Right lung (tissue), 5 donors: ENCODE data around the gene CELF2. TPM values are rescaled to one million over a fixed set of nuclear protein-coding genes. Genes with fewer than 3 reads are reported as not detected.
"Not testable (repeated sequence)": the region's sequence is repeated elsewhere in the genome, so short reads cannot be mapped to it uniquely, and the experiment has no call there.

ENCODE experiments used
- DNase-seq, 2 donors: peaks; one replicate each; pipeline ENCODE4 v3.0.0-alpha.2; 2013
- polyA plus RNA-seq, 5 donors: library from polyadenylated mRNA; unstranded; fragments of 120-200 nt; gene quantifications; one replicate each; pipeline versions ENCODE4 v1.2.1 to v1.2.3, GENCODE V29; 2013; ENCODE audit warnings: inconsistent platforms in 1 of 5, low replicate concordance in 1 of 5; ENCODE audit not compliant: insufficient read length in 5 of 5, insufficient read depth in 1 of 5

The CELF2 gene
- polyA plus RNA-seq, 5 donors, result 40.6 to 73.4 (median 59.8) TPM

DNA sequence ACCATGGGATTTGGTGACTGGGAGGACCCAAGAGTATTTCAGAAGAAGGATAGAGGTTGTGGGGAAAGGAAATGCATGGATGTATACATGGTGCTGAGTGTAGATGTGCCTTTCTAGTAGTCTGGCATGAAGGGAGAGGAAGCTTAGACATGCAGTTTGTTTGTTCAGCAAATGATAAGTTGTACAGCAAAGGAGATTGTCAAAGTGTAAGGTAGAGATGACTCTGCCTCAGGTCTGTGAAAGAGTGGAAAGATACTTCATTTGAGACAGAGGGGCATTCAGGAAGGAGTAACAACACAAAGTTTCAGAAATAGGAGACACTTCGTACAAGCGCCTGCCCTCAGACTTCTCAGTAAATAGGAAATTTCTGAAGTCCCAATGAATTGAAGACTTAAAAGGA, 152.3 kb downstream of the CELF2 start:
- DNase-seq, result no peak

DNA sequence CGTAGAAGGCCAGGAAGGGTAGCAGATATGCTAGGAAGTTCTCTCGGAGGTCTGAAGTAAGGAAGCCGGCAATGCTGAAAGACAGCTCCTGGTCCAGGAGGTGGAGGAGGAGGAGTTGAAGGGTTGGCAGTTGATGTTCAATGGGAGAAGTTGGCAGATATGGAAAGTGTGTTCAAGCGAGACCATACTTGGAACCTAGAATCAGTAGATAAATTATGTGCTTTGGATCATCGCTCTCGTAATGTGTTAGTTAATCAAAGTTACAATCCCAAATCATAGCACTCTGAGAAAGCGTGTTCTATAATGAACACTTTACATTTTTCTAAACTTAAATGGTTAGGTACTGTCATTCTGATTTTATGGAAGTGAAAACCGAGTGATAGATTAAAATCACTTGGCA, 152.9 kb downstream of the CELF2 start:
- DNase-seq, result no peak

DNA sequence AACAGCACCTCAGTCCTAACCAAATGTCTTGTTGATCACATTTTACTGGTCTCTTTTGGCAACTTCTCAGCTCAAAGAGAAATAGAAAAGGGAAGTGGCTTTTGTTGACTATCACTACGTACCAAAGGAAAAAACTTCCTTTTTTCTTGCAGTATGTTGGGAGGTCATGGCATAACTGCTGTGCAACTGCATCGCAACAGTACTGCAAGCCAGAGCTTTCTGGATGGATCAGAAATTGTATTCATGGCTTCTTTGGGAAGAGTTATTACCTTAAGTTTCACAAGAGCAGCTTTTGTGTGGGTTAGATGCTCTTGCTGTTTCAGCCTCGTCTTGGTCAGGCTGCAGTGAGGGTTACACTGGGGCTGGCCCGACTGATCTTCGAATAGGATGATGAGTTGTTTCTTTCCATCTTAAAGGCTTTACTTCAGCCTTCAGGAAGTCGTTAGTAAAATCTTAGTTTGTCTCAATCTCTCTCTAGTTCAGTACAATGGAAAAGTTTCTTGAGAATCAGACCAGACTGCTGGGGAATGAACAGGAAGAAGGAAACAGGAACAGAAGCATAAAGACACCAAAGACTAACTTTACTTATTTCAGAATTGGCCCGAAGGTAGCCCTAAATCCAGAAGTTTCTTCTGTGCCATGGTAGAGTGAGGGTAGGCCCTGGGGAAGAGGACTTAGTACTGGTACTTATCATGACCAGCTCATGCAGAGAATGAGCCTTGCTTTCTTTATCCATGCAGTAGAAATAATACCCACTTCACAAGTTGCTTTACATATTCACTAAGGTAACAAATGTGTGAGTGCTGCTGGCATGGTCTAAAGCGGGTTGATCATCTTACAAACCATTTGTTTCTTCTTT, 153.6 kb downstream of the CELF2 start:
- no peak for DNase-seq

DNA sequence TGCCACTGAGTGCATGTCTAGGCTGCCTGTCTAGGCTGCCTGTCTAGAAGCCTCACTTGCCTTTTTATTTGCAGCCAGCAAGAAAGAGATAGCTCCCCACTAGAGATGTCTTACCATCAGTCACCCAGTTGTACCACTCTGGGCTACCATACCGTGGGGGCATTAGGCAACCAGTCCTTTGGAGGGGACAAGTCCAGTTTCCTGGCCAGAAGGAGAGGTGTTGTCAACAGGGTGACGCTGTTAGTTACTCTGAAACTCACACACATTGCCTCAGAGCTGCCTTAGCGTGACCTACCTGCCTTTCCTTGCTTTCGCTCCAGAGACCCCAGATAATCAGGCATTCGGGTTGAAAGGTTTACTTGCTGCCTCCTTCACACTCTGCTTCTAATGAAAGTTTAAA, 155.4 kb downstream of the CELF2 start:
- no peak for DNase-seq

DNA sequence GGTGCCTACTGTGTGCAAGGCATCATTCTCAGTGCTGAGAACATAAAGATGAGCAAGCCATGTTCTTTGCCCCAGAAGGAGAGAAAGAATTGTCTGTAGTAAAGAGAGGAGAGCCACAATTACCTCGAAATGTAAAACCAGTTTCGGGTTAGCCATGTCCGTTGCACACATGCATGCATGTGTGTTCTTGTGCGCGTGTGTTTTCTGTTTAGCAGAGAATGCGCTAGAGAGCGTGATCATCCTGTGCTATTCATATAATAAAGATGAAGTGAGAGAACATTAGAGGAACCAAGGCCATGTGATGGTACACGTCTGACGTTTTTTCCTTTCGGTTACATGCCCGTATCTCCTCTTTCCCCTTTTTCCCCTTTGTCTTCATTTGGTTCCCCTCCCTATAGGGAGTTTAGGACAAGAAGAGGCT, 158.2 kb downstream of the CELF2 start:
- DNase-seq, result no peak

DNA sequence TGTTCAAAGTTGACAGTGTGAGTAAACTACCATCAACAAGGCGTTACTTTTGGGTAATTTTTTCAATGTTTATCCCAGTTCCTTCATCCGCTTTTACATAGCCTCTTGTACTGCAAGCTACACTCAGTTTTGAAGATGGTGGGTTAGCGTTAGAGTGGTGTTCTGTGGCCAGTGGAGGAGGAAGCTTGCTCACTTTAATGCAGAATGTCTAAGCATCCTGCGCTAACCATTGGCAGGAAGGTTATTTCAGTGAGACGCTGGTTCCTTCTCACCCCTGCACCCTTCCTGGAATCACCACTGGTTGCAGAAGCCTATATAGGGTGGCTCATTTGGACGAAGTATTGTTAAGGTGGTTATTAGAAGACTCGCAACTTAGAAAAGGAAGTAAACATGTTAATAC, 159.1 kb downstream of the CELF2 start:
- DNase-seq, result no peak

DNA sequence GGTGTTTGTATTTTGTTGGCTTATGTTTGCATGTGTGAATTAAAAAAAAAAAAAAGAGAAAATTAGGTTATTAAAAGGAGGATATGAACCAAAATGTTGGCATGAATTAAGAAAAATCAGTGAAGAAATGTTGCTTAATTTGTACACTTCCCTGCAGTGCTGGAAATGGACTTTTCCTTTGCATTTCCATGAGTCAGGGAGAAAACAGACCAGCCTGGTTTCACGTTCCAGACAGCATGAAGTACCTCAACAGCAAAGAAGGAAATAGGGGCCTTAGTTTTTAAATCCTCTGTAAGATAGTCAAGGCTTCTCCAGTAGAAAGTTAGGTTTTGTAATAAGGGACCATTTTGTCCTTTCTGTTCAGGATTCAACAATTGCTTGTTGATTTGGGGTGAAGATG, 159.7 kb downstream of the CELF2 start:
- DNase-seq, result no peak

DNA sequence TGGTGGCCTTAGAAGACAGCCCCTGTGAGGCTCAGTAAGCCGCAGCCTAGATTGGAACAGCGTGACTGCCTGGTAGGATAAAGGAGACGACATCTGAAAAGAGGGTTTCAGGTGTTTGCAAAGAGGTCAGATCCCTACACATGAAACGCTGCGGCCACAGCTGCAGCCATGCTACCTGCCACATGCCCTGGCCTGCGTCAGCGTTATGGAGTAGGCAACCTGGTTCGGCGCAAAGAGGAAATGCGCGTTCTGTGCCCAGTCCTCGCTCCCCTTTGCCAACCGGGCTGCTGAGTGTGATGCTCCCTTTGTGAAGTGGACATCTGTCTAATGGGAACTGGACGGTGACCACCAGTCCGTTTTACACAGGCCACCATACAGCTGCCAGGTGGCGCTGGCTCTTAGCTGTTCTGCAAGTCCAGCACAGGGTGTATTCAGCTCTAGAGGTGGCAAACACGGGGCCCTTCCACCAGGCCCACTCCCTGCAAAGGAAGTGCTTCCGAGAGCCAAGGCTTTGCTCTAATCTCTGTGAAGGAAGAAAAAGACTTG, 160.3 kb downstream of the CELF2 start:
- DNase-seq, result no peak

DNA sequence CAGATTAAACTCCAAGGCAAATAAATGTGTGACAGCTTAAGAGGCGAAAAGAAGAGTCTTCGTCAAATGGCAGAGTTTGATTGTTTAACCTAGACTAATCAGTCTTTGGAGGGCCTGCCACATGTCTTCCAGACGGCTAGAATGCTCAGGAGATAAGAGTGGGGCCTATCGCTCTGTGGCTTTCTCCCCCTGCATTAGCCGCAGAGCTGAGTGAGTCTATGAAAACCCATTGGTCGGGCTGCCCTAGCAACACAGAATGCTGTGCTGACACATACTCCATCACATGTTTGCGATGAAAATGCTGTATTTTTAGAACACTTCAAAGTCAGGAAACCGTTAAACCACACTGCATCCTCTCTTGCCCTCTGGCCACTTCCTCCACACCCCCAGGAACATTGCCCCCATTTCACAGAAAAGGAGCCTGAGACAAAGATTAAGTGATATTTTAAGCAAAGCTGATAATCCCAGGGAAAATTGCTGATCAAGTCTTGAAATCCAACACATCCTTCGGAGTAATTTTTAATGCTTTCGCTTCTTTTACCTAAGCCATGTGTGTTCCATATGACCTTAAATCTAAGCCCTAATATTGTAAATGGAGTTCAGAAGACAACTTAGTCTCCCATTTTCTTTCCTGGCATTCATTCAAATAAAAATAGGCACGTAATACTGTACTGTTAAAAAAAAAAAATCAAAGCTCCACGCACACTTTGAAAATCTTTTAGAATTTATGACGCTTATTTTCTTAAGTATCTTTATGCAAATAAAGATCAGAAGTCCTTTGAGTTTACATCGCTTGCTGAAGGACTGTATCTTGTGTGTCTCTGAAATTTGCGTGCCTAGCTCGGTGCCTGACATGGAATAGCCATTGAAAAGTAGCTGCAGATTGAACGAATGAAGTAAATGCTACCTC, 161.2 kb downstream of the CELF2 start:
- peak in 1 of 2 donors; percentile 27 for DNase-seq

DNA sequence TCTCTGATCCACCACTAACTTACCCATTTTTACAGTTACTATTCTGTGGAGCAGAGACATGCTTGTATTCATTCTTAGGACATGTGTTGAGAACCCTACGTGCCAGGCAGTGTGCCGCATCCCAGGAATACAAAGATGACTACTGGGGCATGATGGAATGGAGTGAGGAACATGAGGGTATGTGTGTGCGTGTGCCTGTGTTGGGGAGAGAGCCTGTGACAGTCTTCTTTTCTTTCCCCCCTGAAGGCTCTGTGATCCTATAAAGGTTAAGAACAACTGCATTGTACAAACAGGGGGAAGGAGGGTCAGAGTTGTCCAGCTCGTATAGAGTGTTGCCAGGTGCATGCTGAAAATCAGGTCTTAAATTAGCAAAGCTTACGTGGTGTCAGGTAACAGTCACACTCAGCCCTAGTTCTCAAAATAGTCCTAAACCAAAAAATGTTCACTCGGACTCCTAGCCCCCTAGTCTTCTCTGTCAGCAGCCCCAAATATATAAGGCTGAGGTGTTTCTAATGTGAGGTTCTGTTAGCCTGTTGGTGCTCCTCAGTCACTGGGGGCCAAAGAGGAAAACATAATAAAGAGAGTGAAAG, 161.9 kb downstream of the CELF2 start:
- DNase-seq, result no peak

DNA sequence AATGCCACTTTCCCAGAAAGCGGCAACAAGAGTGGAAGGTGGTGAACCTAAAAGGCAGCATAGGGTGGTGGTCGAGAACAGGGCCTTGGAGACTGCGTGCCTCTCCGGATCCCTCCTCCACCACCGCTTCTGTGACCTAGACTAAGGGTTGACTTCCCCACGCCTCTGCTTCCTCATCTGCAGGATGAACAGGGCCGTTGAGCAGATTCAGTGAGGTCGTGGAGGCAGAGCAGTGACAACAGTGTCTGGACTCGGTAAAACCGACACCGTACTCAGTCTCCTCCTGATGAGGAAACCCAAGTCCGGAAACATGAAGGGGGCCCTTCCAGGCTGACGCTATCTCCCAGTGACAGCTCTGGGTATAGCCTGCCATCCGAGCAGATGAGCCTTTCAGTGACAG, 162.6 kb downstream of the CELF2 start:
- DNase-seq, result no peak

DNA sequence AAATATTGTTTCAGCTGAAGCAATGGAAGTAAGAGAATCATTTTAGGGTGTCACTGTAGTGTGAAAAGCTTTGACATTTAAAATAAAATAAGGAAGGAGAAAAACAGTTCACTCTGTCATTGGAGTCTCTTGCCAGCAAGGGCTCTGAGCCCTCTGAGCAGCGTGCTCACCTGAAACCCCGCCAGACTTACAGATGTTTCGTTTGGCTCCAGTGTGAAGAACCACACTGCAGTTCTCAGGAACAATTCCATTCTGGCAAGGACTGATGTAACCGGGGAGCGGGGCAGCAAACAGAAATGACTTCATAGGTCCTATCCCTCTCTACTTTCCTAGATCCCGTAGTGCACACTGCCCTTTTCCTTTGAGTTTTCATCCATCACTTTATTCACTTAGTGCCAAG, 164.3 kb downstream of the CELF2 start:
- no peak for DNase-seq

DNA sequence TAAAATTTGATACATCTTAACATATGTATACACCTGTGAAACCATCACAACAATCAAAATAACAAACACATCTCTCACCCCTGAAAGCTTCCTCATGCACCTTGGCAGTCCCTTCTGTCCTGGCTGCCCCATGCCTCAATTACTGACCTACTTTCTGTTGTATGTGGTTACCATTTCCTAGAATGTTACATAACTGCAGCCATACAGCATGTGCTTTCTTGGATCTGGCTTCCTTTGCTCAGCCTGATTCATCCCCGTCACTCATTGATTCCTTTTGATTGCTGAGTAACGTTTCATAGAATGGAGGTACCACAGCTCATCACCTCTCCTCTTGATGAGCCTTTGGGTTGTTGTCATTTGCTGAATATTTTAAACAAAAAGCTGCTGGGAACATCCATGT, 165.3 kb downstream of the CELF2 start:
- DNase-seq, result no peak

DNA sequence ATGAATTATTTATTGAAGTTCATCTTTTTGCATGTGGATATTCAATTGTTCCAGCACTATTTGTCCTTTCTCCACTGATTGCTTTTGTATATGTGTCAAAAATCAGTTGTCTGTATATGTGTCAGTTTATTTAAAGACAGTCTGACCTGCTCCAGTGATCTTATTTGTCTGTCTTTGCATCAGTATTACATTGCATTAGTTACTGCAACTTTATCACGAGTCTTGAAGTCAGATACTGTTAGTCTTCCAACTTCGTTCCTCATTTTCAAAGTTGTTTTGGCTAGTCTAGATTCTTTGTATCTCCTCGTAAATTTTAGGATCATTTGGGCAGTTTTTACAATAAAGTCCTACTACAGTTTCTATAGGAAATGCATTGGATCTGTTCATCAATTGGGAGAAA, 166.4 kb downstream of the CELF2 start:
- DNase-seq, result no peak

DNA sequence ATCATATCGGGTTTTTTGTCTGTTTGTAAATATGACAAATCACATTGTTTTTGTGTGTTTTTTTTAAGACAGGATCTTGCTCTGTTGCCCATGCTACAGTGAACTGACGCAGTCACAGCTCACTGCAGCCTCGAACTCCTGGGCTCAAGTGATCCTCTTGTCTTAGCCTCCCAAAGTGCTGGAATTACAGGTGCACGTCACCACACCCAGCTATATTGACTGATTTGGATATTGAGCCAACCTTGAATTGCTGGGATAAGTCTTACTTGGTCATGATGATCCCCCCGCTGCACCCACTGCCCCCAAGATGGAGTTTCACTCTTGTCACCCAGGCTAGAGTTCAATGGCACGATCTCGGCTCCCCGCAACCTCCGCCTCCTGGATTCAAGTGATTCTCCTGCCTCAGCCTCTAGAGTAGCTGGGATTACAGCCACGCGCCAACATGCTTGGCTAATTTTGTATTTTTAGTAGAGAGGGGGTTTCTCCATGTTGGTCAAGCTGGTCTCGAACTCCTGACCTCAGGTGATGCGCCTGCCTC, 167.5 kb downstream of the CELF2 start:
- not testable (repeated sequence) for DNase-seq

DNA sequence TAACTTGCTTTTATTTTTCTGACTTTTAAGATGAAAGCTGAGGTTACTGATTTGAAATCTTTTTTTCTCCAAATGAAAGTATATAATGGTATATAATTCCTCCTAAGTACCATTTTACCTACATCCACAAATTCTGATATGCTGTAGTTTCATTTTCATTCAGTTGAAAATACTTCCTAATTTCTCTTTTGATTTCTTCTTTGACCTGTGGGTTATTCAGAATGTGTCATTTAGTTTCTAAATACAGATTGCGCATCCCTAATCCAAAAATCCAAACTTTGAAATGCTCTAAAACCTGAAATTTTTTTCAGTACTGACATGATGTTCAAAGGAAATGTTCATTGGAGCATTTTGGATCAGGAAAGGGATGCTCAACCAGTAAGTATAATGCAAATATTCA, 168.7 kb downstream of the CELF2 start:
- no peak for DNase-seq

DNA sequence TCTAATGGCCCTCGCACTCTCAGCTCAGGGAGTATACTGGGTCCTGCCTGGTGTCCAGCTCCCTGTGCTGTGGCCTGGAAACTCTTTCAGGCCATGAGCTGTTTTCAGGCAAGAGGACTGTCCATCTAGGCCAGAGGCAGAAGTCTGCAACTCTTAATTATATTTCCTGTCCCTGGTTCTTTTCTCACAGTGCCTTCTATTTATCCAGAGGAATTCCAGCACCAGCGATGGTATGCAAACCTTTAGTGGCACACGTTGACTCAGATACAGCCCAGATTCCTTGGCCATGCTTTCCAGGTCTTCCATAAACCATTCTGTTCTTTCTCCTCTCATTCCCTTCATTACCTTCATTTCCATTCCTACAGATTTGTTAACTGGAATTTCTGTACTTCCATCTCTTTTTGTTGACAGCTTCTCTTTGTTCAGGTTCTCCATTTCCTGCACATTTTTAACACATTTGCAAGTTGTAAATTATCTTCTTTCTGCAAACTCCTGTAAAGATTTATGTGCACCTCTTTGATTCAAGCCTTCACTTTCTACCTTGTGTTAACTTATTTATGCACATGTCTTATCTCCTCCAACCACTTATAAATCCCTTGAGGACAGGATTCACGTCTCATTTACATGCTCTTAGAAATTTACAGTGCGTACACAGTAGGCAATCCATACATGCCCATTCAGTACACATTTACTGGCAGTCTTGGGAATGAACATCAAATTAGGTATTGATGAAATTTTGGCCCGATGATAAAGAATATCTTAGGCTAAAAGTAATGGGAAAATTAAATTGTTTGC, 172.1 kb downstream of the CELF2 start:
- DNase-seq, result no peak

DNA sequence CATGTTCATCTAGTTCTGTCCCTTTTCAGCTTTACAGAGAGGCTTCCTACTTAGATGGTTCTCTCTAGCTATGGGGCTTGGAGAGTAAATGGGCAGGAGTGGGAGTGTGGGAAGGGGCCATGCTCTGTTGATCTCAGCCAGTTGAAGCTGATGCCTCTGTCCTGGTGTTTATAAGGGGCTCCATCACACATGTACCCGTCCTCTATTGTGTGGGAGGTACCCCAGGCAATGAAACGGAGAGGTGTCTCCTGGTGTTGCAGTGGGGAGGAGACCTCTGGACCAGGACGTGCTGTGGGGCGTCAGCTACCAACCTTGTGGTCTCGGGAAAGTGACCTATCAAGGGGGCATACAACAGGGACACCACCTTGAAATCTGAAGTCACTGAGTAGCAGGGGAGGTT, 173.5 kb downstream of the CELF2 start:
- no peak for DNase-seq

DNA sequence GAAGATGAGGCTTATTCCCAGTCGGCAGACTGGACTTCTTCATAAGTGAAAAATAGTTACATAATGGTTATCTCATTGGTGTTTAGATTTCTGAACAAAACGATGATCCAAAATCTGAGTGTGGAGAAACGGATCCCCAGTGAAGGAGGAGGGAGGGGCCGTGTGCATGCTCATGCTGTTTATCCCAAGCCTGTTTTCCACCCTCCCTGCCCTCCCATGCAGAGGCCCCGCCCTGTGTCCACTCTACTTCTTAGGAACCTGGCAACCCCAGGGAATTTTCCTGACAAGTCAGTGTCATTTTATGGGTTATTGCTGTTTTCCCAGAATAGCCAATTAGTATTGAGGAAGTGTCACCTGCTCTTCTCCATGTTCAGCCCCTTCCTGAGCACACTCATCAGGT, 174.0 kb downstream of the CELF2 start:
- no peak for DNase-seq

DNA sequence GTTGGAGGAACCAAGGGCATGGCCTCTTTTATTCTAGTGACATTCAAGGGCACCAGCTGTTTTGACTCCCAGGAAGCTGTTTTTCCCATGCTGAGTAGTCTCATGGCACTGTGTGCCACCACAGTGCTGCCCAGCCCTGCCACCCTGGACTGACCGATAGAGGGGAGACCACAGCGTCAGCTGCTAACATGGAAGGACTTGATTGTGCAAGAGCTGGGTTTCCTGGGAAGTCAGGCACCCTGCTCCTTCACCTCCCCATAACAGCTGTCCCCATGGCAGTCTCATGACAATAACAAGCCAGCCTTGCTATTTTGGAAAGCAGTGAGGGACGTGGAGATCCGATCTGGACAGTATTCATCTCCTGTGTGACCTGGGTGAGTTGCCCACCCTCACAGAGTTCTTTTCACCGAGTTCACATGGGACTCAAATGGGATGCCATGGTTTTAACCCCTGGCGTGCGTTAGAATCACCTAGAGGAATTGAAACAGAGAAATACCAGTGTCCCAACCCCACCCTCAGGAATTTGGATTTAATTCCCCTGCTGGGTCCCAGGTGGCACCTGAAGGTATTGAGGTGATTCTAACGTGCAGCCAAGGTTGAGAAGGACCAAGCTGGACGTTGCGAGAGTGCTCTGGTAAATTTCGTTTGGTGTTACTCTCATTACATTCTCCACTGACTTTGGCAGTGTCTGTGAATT, 174.8 kb downstream of the CELF2 start:
- no peak for DNase-seq
